Caki2 (cell line): ENCODE measurements around the gene HACD2. TPM values are rescaled to one million over a fixed set of nuclear protein-coding genes. Genes with fewer than 3 reads are reported as not detected.

Source experiments
- DNase-seq: peaks from one replicate; pipeline ENCODE4 v3.0.0-alpha.2; 2015; ENCODE audit warnings: low read depth
- in situ Hi-C: cut with HindIII; loops from 2 replicates; pipeline ENCODE4 v1.10.0; 2016; ENCODE audit warnings: low sequenced_read_pairs, low pct_unique_long_range_greater_than_20kb, mixed read lengths
- total RNA-seq: library from RNA; depleted of rRNA; stranded (reverse); fragments of >200 nt; shearing (Covaris generic); gene quantifications from 2 replicates; pipeline ENCODE4 v1.2.3, GENCODE V29; 2014; ENCODE audit warnings: low replicate concordance

HACD2 gene
- total RNA-seq, 1 experiment from 2014 or later = 7.7 TPM

DNA sequence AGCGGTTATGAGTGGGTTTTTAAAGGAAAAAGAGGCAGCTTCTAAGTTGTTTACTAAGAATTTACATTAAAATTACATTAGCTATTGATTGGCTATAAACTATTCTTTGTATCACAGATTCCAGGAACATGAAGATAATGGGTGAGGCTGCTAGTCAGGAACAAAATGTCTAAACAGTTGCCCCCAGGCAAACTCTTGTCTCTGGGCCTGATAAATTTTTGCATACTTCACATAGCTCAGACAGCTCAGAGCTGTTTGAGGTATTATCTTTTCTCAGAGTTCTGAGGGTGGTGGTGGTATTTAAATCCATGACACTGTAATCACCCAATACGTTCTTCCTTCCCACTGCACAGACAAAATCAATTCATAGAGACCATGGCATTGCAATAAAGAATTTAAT lies 2.1 kb upstream of the HACD2 start:
- no peak for DNase-seq
- in situ Hi-C loops = no loop called here

DNA sequence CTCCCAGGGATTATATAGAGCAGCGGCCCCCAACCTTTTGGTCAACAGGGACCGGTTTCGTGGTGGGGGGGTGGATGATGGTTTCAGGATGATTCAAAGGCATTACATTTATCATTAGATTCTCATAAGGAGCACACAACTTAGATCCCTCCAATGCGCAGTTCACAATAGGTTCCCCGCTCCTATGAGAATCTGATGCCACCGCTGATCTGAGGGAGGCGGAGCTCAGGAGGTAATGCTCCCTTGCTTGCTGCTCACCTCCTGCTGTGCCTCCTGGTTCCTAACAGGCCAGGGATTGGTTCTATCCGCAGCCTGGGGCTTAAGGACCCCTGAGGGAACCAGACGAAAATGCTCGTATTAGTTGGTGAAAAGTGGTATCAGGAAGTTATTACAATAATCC lies 1.3 kb upstream of the HACD2 start:
- peak; percentile 60 for DNase-seq
- in situ Hi-C loops = no loop called here

DNA sequence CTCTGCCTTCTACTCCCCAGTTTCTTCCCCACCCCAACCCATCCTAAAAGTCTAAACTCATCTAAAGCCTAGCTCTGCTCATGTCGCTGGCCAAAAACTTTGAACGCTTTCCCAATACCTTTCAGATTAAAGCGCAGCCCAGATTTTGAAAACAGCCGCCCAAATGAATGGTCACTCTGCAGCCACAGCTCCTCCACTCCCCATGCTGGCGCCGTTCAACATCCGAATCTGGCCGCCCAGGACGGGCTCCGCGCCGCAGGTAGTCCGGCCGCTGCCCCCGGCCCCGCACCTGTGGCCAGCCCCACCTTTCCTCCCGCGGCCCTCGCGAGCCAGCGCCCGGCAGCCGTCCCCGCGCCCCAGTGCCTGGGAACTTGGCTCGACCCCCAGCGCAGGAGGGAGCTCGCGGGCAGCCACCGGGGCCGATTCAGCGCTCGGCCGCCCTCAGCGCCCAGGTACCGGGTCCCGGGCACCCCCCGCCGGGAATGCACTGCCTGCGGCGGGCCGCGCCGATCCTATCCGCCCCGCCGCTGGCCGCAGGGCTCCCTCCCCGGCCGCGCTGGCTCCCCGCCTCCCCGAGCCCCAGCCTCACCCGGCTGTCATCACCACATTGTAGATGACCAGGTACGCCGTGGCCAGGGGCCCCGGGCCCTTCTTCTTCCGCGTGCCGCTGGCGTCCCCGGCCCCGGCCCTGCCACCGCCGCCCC lies 417 bp downstream of the HACD2 start:
- DNase-seq = no peak
- in situ Hi-C loops = no loop called here

DNA sequence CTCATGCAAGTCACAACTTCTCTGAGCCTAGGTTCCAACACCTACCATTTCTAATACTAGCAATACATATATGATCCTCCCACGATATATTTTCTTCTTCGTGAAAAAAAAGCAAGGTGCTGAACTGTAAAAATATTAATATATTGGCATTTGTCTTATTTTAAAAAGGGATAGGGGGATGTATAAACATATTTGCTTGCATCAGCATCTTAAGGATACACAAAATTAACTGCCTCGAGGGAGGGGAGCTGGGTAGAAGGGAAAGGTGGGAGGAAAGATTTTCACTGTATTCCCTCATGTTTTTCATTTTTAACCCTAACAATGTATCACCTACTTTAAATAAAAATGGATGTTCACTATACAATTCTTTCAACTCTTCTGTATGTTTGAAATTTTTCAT lies 1.3 kb downstream of the HACD2 start:
- no peak for DNase-seq
- in situ Hi-C loops = no loop called here

DNA sequence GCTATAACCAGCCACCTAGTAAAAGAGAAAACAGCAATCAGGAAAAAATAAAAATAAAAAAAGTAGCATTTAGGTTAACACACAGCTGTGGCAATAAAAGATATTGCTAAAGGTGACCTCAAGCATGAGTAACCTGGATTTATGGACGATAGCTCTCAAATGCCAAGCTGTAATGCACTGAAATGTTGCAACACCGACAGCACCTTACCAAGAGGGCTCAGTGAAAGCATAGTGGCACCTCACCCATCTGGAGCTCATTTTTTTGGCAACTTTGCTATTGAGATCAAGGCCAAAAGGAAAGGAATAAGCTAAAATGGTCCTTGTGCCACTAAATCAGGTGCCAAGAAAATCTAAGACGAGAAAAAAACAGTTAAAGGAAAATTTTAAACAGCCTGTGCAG lies 2.5 kb downstream of the HACD2 start:
- no peak for DNase-seq
- in situ Hi-C loops = no loop called here

DNA sequence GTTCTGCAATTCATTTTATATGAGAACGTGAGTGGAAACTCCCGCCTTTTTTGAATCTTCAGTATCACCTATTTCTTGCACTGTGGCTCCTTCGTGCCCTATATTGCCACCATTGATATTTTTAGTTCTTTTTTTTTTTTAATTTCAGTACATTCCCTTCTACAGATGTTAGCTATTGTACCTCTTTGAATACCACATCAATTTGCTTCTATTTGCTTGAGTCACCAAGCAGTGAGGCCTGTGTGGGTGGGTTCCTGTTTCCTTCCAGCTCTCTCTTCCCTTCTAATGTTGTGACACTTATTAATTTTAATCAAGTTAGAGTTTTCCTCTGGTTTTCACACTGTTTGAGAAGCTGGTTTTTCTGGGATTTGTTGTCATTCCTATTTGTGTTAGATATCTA lies 8.7 kb downstream of the HACD2 start:
- DNase-seq = no peak
- in situ Hi-C loops = no loop called here

DNA sequence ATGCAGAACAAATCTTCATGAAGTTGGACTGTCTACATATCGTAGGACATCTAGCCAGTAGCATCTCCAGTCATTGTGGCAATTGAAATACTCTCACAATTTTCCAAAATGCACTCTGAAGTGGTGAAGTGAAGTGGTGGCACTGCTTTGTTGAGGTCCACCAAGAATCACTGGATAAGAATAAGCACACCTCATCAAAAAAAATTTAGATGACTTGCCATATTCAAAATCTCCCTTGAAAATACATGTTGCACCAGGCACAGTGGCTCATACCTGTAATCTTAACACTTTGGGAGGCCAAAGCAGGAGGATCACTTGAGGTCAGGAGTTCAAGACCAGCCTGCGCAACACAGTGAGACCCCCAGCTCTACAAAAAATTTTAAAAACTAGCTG lies 12.9 kb downstream of the HACD2 start:
- no peak for DNase-seq
- in situ Hi-C loops = no loop called here

DNA sequence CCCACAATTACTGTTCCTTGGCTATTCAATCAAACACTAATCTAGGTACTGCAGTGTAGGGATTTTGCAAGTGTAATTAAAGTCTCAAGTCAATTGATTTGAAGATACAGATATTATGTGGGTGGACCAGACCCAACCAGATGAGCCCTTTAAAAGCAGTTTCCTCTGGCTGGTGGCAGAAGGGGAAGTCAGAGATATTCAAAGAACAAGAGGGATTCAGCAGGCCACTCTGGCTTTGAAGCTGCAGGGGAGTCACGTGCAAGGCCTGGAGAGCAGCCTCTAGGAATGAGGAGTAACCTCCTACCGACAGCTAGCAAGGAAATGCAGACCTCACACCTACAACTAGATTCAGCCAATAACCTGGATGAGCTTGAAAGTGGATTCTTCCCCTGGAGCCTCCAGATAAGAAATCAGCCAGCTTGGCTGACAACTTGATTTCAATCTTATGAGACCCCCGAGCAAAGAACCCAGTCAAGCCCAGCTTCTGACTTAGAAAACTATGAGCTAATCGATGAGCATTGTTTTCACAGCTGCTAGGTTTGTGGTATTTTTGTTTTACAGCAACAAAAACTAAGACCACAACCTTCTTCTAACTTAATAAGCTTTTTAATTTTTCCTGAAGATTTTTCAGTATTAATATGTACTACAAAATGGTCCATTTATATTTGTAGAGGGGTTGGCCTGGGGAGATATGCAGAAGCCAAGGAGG lies 13.4 kb downstream of the HACD2 start:
- DNase-seq = no peak
- in situ Hi-C loops = no loop called here

DNA sequence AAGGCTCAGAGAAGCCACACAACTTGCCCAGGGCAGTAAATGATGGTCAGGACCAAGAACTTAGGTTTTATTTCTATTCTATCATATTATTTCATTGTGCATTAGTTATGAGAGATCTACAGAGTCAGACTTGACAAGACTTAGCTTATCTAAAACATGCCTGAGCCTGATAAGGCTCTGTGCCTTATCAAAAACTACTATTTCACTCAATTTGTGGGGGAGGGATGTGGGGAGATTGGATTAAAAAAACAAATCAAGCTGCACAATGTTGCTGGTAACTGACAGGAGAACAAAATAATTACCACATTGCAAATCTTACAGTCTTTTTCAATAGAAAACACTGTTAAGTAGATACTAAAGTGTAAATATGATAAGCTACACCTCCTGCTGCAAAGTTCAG lies 16.0 kb downstream of the HACD2 start:
- no peak for DNase-seq
- in situ Hi-C loops = no loop called here

DNA sequence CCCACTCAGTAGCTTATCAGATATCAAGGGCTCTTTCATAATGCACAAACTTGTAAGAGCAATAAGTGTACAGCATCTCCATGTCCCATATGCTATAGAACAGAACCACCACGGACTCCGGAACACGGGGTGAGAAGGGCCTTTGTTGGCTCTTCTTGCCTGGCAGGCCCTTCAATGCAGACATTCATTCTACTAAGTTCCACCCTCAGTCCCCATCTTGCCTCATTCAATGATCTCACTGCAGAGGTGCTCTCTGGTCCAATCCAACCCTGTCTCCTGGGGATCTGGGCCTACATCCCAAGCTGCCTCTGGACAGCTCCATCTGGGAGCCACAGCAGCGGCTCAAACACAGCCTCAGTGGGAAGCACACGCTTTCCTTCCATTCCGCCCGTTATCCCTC lies 16.8 kb downstream of the HACD2 start:
- DNase-seq = no peak
- in situ Hi-C loops = no loop called here

DNA sequence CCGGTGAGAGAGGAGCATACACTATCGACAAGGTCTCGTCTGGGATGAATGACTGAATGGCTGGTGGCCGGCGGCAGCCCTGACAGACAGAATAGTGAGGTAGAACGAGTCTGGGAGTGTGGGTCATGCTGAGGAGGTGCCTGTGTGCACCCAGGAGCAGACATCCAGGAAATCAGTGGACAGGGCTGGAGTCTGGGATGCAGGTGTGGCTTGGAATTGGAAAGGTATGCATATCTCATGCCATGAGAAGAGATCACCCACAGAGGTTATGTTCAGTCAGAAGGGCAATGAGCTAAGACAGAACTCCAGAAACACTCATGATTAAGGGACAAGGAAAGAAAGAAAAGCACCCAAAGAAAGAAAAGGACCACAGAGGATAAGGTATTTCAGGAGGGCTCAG lies 20.8 kb downstream of the HACD2 start:
- DNase-seq = no peak
- in situ Hi-C loops = no loop called here

DNA sequence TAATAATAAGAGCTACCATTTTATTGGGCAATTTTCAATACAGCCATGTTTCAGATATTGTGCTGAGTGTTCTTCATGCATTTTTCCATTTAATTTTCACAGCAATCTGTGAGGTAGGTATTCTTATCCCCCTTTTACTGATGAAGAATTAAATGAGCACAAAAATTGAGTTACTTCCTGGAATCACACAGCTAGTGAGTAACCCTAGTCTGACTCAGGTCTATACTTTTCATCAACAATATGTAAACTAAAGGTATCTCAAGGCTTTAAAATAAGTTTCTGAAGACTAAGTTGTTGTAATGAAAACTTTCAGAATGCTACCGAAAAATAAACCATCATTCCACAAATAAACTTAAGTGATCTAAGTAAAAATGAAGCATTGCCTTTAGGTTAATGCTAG lies 22.3 kb downstream of the HACD2 start:
- DNase-seq = no peak
- in situ Hi-C loops = no loop called here

DNA sequence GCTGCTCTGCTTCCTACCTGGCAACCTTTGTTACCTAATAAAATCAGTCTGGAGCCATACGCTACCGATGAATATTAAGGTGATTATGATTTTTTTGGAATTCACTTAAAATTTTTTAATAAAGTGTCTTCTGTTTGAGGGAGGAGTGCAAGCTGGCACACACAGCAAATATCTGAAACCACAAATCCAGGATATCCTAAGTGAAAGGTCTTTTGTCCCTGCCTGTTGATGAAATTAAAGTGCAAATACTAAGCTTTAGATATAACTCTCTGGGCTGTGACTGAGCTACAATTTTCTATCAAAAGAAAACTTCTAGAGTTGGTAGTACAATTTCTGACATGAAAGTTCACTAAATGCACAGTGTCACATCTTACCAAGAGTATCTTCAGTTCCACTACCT lies 23.7 kb downstream of the HACD2 start:
- in situ Hi-C loops = no loop called here
- no peak for DNase-seq

DNA sequence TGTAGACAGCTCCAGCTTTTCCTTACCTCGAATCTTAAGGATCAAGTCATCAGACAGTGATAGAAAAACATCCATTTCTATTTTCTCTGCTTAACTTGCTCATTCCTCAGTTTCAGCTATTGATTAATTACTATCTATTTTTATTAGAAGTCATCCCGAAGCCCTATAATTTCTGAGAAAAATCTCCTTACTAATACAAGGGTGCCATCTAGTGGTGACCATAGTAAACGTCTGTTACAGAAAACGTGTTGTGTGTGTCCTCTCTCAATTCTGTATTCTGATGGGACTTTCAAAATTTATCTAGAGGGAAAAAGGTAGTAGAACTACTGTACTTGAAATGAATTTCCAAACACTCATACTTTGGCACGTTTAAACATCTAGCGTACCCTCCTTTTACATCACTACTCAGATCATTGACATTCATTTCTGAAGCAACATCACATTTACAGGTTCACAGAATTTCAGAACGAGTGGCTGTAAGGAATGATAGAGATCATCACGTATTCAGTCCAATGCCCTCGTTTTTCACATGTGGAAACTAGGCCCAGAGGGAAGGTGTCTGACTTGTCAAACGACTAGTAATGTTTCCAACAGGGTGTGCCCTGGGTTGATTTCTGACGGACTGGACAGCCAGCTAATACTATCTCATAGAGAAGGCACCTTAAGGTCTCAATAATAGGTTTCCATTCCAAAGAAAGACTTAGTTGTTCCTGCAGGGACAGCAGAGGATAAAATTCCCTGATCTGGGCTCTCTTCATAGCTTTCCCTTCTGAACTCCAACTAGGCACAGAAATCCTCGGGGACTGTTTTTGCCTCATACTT lies 25.6 kb downstream of the HACD2 start:
- peak; percentile 22 for DNase-seq
- in situ Hi-C loops = no loop called here

DNA sequence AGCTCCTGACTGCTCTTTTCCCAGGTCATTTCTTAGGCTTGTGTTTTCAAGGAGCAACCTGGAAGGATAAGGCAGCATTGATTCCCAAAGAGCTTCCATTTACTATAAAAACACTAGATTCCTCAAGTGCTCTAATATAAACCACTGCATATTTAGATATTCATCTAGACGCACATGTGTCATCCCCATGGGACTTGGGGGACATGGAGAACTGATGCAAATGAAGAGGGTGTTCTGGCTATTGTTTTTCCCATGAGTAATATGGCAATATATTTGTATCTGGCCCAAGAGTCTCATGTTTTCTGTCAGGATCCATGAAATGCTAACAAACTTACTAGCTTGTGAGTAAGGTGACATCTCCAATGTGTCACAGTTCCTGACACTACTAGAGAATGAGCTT lies 31.3 kb downstream of the HACD2 start:
- in situ Hi-C loops = no loop called here
- no peak for DNase-seq

DNA sequence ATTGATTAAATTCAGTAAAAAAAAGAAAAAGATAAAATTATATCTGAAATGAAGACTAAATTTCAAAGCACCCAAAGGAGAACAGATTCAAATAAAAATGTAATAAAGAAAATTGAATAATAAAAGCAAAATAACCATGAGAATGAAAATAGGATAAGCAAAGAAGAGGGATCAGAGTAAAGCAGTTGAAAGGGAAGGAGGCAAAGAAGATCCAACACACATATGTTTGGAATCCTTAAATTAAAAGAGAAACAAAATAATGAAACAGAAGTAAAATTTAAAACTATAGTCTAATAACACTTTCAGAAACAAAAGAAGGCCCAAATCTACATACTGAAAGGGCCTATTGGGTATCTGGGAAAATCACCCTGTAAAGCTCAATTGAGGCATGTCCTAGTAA lies 32.1 kb downstream of the HACD2 start:
- in situ Hi-C loops = no loop called here
- no peak for DNase-seq

DNA sequence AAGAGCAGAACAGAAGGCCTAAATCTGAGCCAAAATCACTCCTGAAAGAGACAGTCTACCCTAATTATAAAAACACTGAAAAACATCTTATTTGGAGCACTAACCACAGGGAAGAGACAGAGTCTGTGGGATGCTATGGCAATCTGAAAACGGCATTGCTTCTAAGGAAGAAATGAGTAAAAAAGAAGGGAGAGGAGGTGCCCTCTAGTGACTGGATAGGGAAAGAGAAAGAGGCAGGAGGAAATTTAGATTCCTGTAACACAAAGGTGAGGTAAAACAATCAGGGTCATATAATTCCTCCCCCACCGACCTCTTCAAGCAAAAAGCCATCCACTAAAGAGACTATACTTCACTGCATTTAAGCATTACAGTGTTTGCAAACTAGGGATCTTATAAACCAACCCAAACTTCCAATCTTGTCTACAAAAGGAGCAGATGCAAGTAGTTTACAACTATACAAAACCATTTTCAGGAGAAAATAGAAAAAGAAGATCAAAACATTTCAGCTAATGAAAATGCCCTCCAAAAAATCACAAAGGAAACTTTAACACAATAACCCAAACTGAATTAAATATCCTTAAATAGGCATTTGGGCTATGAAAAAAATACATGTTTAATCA lies 32.6 kb downstream of the HACD2 start:
- in situ Hi-C loops = no loop called here
- DNase-seq = peak; percentile 4

DNA sequence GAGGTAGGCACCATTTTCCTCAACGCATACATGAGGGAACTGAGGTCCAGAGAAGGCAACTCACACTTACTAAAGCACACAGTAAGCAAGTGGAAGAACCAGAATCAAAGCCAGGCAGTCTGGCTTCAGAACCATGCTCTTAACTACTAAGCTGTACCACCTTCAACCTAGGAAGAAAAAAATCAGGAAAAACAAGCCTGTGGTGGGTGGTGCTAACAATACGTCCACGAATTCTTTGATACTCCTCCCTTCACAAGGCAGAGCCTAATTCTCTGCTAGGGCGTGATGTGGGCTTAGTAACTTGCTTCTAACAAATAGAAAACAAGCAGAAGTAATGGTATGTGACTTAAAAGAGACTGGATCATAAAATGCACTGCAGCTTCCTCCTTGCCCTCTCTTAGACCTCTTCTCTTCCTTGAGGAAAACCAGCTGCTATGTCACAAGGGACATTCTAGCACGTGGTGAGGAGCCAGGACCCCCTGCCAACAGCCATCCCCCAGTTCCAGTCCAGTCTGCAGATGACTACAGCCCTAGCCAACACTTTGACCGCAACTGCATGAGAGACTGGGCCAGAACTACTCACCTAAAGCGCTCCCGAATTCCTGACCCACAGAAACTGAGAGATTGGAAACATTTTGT lies 36.9 kb downstream of the HACD2 start:
- no peak for DNase-seq
- in situ Hi-C loops = no loop called here
